Measurements from ENCODE around the gene KCND2.

- no peak for TF ChIP-seq ELK1 (IDR thresholded peaks at IDR 0.05; ENCODE audit: low read depth, low read length)
- no peak for TF ChIP-seq CBX8 (IDR thresholded peaks at IDR 0.05)
- no peak for TF ChIP-seq CTCF (IDR thresholded peaks at IDR 0.05)
Observed at GRCh38 chr7:120370954-120371353, 98.0 kb downstream of the KCND2 start.
